HT-29 (cell line): ENCODE measurements around the gene HOXD9. TPM values are rescaled to one million over a fixed set of nuclear protein-coding genes. Genes with fewer than 3 reads are reported as not detected.

Experiments
- DNase-seq: peaks from one replicate; pipeline ENCODE4 v3.0.0-alpha.2; 2015; ENCODE audit warnings: low spot score
- total RNA-seq: library from RNA; depleted of rRNA; stranded (reverse); fragments of >200 nt; shearing (Covaris generic); gene quantifications from 2 replicates; pipeline ENCODE4 v1.2.3, GENCODE V29; 2014; rRNA removed

The HOXD9 gene
- not detected in 2 replicates for total RNA-seq

- DNase-seq: no peak
Measured at GRCh38 chr2:176122683-176123410, at the start of gene HOXD9. Gene HOXD9 (plus strand): TSS chr2:176122719. CDS start chr2:176122769, 50 bp downstream.

- no peak for DNase-seq
Measured at GRCh38 chr2:176072951-176073904, 49.3 kb upstream of the HOXD9 start.

DNA sequence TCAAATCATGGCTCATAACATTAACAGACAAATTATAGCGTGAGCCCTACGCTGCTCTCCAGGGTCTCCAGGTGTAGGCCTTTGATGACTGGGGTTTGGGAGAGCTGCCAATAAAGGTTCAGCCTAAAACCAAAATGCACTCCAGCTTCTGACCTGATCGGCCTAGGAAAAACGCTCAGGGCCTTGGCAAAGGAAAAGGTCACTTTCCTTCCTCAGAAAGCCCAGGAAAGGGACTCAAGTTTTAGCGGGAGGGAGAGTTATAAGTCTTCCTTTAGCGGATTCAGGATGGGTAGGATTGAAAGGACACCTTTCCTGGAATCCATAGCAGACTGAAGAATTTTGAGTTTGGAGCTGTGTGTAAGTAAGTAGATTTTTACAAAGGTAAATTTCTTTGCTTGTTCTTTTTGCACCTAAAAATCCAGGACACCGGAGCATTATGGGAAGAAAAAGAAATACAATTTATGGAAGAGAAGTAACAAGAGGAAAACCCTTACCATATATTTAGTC lies 47.5 kb upstream of the HOXD9 start:
- DNase-seq: no peak

GRCh38 chr2:176075481-176075880 lies 47.0 kb upstream of the HOXD9 start:
- no peak for DNase-seq

DNA sequence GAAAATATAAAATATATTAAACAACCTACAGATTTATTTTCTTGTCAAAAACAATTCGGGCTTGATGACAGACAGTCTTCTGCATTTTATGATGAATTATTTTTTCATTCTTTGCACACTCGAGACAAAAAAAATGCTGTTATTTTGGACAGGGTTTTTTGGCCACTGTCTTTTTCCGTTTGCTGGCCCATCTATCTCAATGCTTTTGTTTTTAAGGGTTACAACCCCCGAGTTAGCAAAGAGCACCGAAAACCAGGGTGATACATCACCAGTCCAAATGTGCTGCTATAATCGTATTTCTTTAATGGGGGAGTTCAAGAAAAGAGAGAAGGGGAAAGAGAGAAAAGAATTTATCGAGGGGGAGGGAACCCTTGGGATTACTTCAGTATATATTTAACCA lies 46.5 kb upstream of the HOXD9 start:
- no peak for DNase-seq

DNA sequence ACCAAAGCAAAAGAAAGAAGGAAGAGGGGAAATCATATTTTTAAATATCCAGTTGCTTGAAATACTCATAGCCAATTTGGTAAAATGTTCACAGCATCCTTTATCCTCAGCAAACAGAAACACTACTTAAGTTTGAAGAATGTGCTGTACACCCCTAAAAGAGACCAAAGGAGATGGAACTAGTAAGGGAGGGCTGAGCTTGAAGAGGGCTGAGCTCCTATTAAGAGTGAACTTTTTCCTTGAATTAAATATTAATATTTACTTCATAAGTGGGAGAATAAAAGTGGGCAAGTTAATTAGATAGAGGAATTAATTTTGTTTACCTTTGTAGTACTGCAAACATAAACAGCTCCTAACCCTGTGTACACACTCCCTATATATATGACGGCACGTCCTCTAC lies 45.7 kb upstream of the HOXD9 start:
- DNase-seq: no peak

DNA sequence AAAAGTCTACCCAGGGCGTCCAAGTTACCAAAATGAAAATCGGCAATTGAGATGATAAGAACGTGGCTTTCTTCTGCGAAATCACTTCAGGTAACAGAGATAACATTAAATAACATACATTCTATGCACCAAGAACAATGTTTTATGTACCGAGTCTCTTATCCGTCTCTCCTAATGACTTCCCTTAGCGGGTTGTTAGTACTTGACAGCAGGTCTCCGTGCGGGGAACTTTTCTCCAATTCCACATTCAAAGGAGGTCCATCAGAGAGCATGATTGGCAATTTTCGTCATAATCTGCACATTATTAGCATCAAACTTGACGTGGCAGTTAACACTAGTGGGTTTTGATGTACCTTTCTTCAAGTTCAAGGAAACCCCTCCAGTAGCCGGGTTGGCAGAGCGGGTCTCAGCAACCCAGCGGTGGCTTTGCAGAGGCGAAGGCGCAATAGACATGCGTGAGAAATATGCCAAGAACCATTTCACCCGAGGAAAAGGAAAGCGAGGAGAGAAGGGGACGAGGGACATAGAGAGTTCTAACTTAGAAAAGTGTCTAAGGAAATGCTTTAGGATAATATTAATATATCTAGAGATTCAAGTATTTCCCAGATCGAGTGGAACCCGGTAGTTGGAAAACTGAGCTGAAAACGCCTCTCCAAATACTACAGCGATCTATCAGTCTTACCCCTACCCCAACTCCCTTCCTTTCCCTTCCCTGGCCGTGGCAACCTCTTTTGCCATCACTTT lies 43.8 kb upstream of the HOXD9 start:
- no peak for DNase-seq

DNA sequence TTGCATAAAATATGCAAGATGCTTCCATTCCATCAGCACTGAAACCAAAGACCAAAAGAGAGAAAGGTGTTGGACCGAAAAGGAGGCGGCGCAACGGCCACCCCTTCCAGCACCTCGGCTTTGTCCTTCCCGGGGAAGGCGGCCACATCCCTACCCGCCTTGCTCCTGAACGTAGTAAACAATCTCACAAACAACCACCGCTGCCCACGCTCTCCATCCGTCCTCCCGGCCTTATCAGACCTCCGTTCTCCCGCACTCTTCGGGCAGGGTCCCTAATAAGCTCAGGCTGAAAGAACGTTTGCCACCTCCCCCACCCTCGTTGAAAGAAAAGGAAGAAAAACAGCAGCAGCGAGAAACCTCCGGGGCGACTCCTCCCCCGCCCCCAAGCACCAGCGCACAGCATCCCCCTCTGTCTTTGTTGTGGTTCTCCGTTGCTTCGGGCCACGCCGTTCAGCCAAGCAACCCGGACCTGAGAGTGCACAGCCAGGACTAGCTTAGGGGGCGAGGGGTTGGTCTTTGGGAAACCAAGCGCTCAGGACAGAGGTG lies 43.2 kb upstream of the HOXD9 start:
- DNase-seq: no peak

DNA sequence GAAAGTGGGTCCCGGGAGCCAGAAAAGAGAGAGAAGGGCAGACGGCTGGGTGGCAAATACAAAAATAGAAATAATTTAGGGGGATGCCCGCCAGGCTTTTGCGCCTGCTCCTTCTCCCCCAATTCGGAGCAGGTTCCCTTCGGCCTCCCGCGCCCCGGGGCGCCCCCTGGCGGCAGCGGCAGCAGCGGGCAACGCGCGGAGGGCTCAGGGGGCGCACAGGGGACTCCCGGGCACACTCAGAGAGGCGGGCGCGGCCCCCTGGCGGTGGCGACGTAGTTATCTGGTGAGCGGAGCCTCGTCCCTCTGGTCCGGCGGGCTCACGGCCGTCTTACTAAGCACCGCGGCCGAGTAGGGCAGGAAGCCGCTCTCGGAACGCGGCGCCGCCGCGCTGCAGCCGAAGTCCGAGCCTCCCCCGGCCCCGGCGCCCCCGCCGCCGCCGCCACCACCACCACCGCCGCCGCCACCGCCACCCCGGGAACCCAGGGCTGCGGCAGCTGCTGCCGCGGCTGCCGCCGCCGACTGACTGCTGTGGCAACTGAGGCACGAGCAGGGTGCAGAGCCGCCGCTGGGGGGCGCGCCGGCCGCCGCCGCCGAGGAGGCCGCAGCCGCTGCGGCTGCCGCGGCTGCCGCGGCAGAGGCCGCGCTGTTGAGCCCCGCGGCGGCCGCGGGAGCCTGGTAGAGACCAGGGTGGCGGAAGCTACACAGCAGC lies 42.5 kb upstream of the HOXD9 start:
- DNase-seq: peak; percentile 82

DNA sequence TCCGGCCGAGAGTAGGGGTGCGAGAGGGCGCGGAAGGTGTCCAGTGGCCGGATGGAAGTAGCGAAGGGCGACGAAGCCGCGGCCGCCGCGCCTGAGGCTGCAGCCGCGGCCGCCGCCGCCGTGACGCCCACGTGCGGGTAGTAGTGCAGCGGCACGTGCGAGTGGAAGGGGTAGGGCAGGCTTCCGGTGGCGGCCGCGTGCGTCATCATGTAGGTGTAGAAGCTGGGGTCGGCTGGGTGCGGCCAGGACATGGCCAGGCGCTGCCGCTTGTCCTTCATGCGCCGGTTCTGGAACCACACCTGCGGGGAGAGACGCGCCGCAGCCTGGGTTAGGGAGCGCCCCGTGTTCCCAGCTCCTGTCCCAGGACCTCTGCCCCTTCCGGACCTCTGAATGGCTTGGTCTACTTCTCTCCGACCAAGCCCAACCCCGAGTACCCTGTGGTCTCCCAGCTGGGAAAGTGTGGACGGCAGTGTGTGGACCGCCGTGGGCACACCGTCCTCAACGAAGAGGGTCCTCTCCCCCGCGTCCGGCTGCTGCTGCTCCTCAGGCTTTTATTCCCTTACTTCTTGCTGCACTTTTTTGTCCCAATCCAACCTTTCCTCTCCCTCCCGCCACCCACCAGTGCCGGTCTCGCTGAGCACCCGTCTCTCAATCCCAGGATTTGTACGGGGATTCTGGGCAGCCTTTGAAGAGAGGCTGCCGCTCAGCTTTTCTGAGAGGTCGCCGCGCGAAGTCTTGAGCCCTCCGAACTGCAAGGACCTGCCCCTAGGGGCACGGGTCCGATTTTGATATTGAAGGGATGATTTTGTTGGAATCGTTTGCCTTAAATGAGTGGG lies 41.8 kb upstream of the HOXD9 start:
- DNase-seq: peak; percentile 54

- DNase-seq: no peak
Measured at GRCh38 chr2:176081376-176081836, 41.1 kb upstream of the HOXD9 start.

DNA sequence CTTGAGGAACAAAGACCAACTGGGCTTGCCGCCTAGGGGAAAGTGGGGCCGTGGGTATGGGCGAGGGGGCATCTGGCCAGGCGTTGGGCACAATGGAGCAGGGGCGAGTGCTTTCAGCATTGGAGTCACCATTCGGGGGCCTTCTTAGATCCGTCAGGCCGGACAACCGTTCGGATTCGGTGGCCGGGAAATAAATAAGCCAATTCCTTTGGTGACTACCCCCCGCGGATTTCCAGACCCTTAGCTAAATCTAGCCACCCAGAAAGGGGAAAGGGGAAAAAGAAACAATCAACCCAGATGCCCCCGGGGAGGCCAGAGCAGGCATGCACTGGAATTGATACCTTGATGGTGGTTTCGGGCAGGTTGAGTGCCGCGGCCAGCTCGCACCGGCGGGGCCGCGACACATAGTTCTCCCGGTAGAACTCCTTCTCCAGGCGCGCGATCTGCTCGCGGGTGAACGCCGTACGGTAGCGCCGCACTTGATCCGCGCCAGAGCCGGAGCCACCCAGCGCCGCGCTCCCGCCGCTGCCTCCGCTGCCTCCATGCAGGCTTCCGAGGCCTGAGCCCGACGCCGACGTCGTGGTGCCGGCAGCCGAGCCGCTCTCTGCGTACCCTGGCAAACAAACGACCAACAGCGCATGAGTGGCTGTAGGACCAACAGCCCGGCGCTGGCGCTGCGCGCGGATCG lies 40.5 kb upstream of the HOXD9 start:
- DNase-seq: no peak

- DNase-seq: no peak
Measured at GRCh38 chr2:176082525-176082823, 40.0 kb upstream of the HOXD9 start.

- DNase-seq: no peak
Measured at GRCh38 chr2:176082824-176083751, 39.4 kb upstream of the HOXD9 start.

- DNase-seq: no peak
Measured at GRCh38 chr2:176083796-176084261, 38.7 kb upstream of the HOXD9 start, which contains the start of gene EVX2. Gene EVX2 (minus strand): TSS chr2:176083962. CDS start chr2:176083776, 186 bp downstream.

GRCh38 chr2:176084611-176085119 lies 37.9 kb upstream of the HOXD9 start:
- no peak for DNase-seq

- no peak for DNase-seq
Measured at GRCh38 chr2:176085120-176085788, 37.3 kb upstream of the HOXD9 start.
